ENCODE data around the gene TACC2.

Gene TACC2, protein sequence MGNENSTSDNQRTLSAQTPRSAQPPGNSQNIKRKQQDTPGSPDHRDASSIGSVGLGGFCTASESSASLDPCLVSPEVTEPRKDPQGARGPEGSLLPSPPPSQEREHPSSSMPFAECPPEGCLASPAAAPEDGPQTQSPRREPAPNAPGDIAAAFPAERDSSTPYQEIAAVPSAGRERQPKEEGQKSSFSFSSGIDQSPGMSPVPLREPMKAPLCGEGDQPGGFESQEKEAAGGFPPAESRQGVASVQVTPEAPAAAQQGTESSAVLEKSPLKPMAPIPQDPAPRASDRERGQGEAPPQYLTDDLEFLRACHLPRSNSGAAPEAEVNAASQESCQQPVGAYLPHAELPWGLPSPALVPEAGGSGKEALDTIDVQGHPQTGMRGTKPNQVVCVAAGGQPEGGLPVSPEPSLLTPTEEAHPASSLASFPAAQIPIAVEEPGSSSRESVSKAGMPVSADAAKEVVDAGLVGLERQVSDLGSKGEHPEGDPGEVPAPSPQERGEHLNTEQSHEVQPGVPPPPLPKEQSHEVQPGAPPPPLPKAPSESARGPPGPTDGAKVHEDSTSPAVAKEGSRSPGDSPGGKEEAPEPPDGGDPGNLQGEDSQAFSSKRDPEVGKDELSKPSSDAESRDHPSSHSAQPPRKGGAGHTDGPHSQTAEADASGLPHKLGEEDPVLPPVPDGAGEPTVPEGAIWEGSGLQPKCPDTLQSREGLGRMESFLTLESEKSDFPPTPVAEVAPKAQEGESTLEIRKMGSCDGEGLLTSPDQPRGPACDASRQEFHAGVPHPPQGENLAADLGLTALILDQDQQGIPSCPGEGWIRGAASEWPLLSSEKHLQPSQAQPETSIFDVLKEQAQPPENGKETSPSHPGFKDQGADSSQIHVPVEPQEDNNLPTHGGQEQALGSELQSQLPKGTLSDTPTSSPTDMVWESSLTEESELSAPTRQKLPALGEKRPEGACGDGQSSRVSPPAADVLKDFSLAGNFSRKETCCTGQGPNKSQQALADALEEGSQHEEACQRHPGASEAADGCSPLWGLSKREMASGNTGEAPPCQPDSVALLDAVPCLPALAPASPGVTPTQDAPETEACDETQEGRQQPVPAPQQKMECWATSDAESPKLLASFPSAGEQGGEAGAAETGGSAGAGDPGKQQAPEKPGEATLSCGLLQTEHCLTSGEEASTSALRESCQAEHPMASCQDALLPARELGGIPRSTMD (N-terminal part only)

DNA sequence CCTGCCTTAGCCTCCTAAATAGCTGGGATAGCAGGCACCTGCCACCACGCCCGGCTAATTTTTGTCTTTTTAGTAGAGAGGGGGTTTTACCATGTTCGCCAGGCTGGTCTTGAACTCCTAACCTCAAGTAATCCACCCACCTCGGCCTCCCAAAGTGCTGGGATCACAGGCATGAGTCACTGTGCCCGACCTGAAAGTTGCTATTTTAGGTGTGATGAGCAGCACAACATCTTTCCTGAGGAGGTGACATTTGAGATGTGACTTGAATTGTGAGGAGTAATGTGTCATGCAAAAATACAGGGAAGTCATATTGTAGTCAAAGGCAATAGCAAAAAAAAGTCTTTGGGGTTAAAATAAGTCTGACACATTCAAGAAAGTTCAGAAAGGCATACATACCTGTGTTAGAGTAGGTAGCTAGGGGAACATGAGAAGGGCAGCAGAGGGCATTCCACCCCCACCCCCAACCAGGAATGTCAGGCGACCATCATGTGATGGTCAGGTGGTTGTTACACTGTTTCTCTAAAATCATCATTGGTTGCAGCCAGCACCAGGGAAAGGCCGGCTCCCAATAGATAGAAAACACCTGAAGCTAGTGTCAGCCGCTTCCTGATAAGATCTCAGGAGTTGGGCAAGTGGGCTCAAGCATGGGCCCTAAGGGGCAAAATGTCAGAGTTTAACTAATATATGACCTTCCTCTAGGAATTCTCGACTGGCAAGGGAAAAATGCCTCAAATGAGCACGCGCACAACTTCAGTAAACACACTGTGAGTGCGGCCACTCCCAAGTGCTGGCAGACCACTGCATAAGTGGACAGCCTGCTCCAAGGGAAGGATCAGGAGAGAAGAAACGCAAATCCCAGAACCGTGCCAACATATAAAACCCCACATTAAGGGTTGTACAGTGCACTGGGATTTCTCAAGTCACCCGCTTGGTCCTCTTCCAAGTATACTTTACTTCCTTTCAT is at the start of gene TACC2:
TACC2 (plus strand) TSS at position 803 of the 964 bp plus-strand sequence. CDS start 32,819 bp downstream, outside the sequence.
- H3K9ac ChIP-seq, result no peak within 1 kb of the TSS
- TF ChIP-seq Cebpa-rat (IDR thresholded peaks at IDR 0.05), result no peak
- no peak within 1 kb of the TSS for H3K4me2 ChIP-seq
- H3K4me1 ChIP-seq, result no peaks in the 10 kb centered on the region
- no peak within 1 kb of the TSS for H3K4me3 ChIP-seq
- H4K20me1 ChIP-seq, result no peaks in the 10 kb centered on the region
- no peak within 1 kb of the TSS for H3K27ac ChIP-seq
- H3K9me3 ChIP-seq, result peaks cover 14% of the 10 kb centered on the region
- no peaks in the 10 kb centered on the region for H3K36me3 ChIP-seq
- H3K27me3 ChIP-seq, result no peaks in the 10 kb centered on the region

GRCh38 chr10:121941532-121941931 is 47.4 kb upstream of the TACC2 start:
- H3K9me3 ChIP-seq, result 0 out of 2 replicates have a peak, but pooled peaks cover 4% of the 10 kb centered on the region
- H4K20me1 ChIP-seq, result no peaks in the 10 kb centered on the region
- no peak overlapping the region for H3K4me3 ChIP-seq
- TF ChIP-seq Cebpa-rat (IDR thresholded peaks at IDR 0.05), result no peak
- no peak overlapping the region for H3K27ac ChIP-seq
- peaks cover 12% of the 10 kb centered on the region for H3K4me1 ChIP-seq
- H3K9ac ChIP-seq, result no peak overlapping the region
- no peak overlapping the region for H3K4me2 ChIP-seq
- H3K27me3 ChIP-seq, result no peaks in the 10 kb centered on the region
- no peaks in the 10 kb centered on the region for H3K36me3 ChIP-seq

GRCh38 chr10:121942749-121943416 is 46.1 kb upstream of the TACC2 start:
- Histone ChIP-seq H3K36me3 (no peaks in the 10 kb centered on the region), H3K4me3 (no peak overlapping the region), H4K20me1 (no peaks in the 10 kb centered on the region), H3K4me1 (peaks cover 12% of the 10 kb centered on the region), H3K9ac (no peak overlapping the region), H3K27me3 (no peaks in the 10 kb centered on the region), H3K9me3 (0 out of 2 replicates have a peak, but pooled peaks cover 4% of the 10 kb centered on the region), H3K4me2 (peak overlapping the region; percentile 29), H3K27ac (no peak overlapping the region)
- no peak for TF ChIP-seq Cebpa-rat (IDR thresholded peaks at IDR 0.05)

GRCh38 chr10:121947343-121948330 is 41.3 kb upstream of the TACC2 start:
- peaks cover 7% of the 10 kb centered on the region for H3K4me1 ChIP-seq
- no peak for TF ChIP-seq Cebpa-rat (IDR thresholded peaks at IDR 0.05)
- H4K20me1 ChIP-seq, result no peaks in the 10 kb centered on the region
- H3K4me3 ChIP-seq, result no peak overlapping the region
- H3K27me3 ChIP-seq, result no peaks in the 10 kb centered on the region
- no peak overlapping the region for H3K4me2 ChIP-seq
- H3K9ac ChIP-seq, result no peak overlapping the region
- 0 out of 2 replicates have a peak, but pooled peaks cover 4% of the 10 kb centered on the region for H3K9me3 ChIP-seq
- H3K36me3 ChIP-seq, result peaks cover 24% of the 10 kb centered on the region; the same call in 1 of the 2 replicates
- no peak overlapping the region for H3K27ac ChIP-seq

DNA sequence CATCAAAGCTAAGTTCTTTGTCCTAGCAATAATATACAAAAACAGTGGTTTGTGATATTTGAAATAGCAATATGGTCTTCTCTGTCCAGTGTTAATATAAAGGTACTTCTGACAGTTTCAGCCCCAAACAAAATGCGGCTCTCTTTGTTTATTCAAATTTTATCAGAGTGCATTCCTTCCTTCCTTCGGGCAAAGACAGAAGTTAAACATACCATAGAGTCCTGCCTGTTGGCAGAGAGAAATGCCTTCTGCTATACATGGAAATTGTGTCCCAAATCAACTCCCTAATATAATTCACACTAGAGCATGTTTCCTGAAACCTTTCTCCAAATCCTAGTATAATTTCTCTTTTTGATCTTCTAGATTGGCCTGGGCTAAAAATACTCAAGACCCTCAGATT is 39.9 kb upstream of the TACC2 start:
- TF ChIP-seq Cebpa-rat (IDR thresholded peaks at IDR 0.05), result no peak
- H3K27me3 ChIP-seq, result no peaks in the 10 kb centered on the region
- H3K9me3 ChIP-seq, result 0 out of 2 replicates have a peak, but pooled peaks cover 4% of the 10 kb centered on the region
- peaks cover 32% of the 10 kb centered on the region for H3K36me3 ChIP-seq
- H4K20me1 ChIP-seq, result no peaks in the 10 kb centered on the region
- H3K9ac ChIP-seq, result no peak overlapping the region
- no peak overlapping the region for H3K4me2 ChIP-seq
- no peak overlapping the region for H3K4me3 ChIP-seq
- H3K27ac ChIP-seq, result no peak overlapping the region
- no peaks in the 10 kb centered on the region for H3K4me1 ChIP-seq

GRCh38 chr10:121949451-121949850 is 39.5 kb upstream of the TACC2 start:
- H3K36me3 ChIP-seq, result peaks cover 36% of the 10 kb centered on the region
- H4K20me1 ChIP-seq, result no peaks in the 10 kb centered on the region
- no peak overlapping the region for H3K4me2 ChIP-seq
- no peaks in the 10 kb centered on the region for H3K4me1 ChIP-seq
- no peaks in the 10 kb centered on the region for H3K27me3 ChIP-seq
- no peak for TF ChIP-seq Cebpa-rat (IDR thresholded peaks at IDR 0.05)
- H3K9ac ChIP-seq, result no peak overlapping the region
- H3K9me3 ChIP-seq, result 0 out of 2 replicates have a peak, but pooled peaks cover 4% of the 10 kb centered on the region
- no peak overlapping the region for H3K27ac ChIP-seq
- H3K4me3 ChIP-seq, result no peak overlapping the region

DNA sequence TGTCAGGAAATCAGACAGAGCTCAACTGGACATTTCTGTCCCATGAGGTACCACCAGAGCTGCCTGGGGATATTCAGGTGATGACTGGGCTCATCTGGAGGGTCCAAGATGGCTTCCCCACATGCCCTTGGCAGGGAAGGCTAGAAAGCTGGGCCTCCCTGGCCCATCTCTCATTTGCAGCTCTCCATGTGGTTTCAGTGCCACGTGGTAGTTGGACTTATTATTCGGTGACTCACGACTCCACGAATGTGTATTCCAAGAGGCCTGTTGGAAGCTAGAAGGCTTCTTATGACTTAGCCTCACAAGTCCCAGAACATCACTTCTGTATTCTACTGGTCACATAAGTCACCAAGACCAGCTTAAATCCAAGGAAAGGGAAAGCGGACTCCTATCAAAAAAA is 36.7 kb upstream of the TACC2 start:
- H3K4me1 ChIP-seq, result no peaks in the 10 kb centered on the region
- H3K9ac ChIP-seq, result no peak overlapping the region
- no peaks in the 10 kb centered on the region for H4K20me1 ChIP-seq
- peaks cover 57% of the 10 kb centered on the region for H3K36me3 ChIP-seq
- no peak overlapping the region for H3K4me2 ChIP-seq
- no peak overlapping the region for H3K27ac ChIP-seq
- H3K4me3 ChIP-seq, result no peak overlapping the region
- TF ChIP-seq Cebpa-rat (IDR thresholded peaks at IDR 0.05), result no peak
- H3K27me3 ChIP-seq, result no peaks in the 10 kb centered on the region
- H3K9me3 ChIP-seq, result no peaks in the 10 kb centered on the region

Measured in BLaER1 (cell line).